Measurements from ENCODE around the gene RERE.
A peak's percentile ranks its signal among the peaks of the same experiment; 100 is the strongest.

Gene RERE

GRCh38 chr1:8817412-8818324 lies at the start of gene RERE:
RERE (minus strand) TSS chr1:8817640.
- DNase-seq, result peak; percentile 90

- DNase-seq, result no peak
Measured at GRCh38 chr1:8866792-8867415, 49.5 kb upstream of the RERE start.

- DNase-seq, result no peak
Measured at GRCh38 chr1:8866173-8866791, 48.8 kb upstream of the RERE start.

DNA sequence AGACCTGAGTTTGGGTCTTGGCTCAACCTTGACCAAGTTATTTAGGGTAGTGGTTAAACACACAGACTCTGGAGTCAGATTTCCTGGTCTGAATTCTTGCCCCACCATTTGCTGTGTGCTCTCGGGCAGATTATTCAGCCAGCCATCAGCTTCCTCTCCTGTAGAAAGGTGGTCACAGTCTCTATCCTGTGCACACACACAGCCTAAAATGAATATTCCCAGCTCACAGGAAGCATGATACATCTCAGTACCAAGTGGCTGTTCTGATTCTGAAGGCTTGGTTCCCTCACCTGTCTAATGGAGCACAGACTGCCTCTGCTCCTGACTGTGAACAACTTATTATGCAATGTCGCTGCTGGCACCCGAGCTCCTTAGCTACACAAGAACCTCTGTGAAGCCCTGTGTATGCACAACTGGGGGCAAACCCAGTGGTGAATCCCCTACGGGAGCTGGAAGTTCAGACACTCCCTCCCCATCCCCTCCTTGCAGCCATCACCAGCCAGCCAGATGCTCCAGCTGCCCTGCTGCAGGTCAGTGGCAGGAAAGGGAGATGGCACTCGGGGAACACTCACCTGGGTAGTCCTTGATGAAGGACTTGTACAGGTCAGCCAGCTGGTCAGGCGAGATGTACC lies 47.4 kb upstream of the RERE start:
- DNase-seq, result no peak

- DNase-seq, result no peak
Measured at GRCh38 chr1:8863794-8864233, 46.4 kb upstream of the RERE start.

- no peak for DNase-seq
Measured at GRCh38 chr1:8863138-8863537, 45.7 kb upstream of the RERE start.

DNA sequence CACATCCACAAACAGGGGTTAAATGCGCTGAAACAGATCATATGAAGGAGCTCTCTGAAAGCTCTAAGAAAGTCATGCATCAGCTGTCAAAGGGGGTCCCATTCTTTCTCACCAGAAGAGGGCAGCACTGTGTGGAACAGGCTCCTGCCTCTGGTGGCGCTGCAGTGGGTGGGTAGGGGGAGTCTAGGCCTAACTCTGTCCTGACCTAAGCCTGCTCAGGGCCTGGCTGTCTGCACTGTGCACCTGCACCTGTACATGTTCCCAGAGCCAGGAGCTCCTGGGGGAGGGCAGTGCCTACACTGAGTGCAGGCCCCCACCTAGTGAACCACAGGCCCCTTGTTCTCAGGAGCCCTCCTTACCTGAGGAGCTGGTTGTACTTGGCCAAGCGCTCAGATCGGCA lies 45.1 kb upstream of the RERE start:
- DNase-seq, result no peak

DNA sequence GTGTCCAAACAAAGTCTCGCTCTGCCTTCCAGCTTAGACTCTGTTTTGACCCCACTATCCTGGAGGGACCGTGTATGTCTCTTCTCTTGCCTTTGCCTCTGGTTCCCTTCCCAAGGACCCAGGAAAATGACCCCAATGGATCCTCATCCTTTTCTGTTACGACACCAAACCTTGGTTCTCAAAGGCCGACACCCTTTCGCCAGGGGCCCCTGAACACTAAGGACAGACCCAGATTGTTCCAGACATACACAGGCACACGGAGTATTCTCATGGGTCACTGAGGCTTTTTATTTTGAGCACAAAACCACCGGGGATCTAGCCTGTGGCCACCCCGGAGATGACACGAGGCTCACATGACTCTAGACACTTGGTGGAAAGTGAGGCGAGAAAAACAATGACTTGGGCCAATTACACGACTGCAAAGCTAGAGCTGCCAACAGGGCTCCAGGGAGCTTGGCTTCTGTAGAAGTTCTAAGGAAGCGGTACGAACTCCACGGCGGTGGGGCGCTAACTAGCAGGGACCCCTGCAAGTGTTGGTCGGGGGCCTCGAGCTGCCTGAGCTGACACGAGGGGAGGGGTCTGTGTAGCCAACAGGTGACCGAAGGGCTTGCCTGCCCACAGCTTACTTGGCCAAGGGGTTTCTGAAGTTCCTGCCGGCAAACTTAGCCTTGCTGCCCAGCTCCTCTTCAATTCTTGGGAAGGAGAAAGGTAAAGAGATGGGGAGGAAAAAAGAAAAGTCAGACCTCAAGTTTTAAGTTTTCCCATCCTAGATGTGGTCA lies 43.5 kb upstream of the RERE start:
- no peak for DNase-seq

DNA sequence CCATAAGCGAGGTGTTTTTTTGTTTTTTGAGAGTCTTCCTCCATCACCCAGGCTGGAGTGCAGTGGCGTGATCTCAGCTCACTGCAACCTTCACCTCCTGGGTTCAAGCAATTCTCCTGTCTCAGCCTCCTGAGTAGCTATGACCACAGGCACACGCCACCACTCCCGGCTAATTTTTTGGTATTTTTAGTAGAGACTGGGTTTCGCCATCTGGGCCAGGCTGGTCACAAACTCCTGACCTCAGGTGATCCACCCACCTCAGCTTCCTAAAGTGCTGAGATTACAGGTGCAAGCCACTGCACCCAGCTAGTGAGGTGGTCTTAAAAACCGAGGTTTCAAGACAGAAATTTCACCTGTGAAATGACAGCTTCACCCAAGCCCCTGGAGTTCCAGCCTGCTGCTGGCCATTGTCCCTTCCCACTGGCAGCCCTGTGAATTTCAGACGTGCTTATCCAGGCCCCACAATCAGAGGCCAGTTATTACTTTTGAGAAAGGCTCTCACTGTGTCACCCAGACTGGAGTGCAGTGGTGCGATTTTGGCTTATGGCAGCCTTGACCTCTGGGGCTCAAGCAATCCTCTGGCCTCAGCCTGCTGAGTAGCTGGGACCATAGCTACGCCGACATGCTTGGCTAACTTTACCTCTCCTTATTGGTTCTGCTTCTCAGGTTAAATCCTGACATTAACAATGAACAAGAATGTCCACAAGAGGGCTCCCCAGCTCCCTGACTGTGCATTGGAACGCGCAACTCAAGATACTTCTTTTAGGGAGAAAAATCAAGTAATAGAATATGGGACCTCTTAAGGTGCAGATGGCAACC lies 41.7 kb upstream of the RERE start:
- no peak for DNase-seq

GRCh38 chr1:8858112-8858668 lies 40.8 kb upstream of the RERE start:
- no peak for DNase-seq

- DNase-seq, result no peak
Measured at GRCh38 chr1:8856689-8857412, 39.4 kb upstream of the RERE start.

- DNase-seq, result no peak
Measured at GRCh38 chr1:8854240-8854639, 36.8 kb upstream of the RERE start.

DNA sequence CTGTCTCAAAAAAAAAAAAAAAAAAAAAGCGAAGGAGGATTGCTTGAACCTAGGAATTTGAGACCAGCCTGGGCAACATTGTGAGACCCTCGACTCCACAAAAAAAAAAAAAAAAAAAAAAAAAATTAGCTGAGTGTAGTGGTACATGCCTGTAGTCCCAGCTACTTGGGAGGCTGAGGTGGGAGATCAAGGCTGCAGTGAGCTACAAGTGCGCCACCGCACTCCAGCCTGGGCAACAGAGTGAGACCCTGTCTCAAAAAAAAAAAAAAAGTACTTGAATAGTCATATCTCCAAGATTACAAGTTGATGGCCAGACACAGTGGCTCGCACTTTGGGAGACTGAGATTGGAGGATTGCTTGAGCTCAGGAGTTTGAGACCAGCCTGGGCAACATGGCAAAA lies 33.6 kb upstream of the RERE start:
- no peak for DNase-seq

- peak; percentile 92 for DNase-seq
Measured at GRCh38 chr1:8848663-8849386, 31.4 kb upstream of the RERE start.

GRCh38 chr1:8847990-8848389 lies 30.6 kb upstream of the RERE start:
- peak; percentile 81 for DNase-seq

GRCh38 chr1:8846263-8846662 lies 28.8 kb upstream of the RERE start:
- DNase-seq, result no peak

- DNase-seq, result no peak
Measured at GRCh38 chr1:8845104-8846097, 28.0 kb upstream of the RERE start.

DNA sequence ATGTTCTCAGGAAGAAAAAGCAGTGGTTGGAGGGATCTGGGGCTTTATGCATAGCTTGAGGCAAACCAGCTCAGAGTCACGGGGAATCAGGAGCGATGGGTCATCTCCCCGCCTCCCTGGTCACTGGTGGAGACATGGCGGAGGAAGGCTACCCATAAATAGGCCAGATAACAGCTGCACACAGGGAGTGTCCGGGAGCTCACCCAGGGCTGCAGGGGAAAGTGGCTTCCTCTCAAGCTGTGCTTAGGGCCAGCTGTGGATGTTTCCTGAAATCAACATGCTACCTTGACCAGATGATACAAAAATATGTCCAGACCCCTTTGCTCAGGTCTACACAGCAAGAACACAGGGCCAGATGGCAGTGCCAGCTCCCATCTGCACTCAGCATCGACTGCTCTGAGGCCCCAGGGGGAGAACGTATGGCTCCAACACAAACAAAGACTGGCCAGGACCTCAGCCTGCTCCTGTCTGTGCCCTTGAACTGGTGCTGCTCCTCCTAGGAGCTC lies 27.1 kb upstream of the RERE start:
- no peak for DNase-seq

Measured in DMS79 (cell line).